IMR-90 (cell line): ENCODE results near the gene ADGRF3. TPM values are rescaled to one million over a fixed set of nuclear protein-coding genes. Genes with fewer than 3 reads are reported as not detected.

ENCODE experiments used
- ATAC-seq: fragments of 200-7000 bp; cut with Tn5 transposase; 2 replicates; pipeline ENCODE4 v1.9.1; 2020; ENCODE audit warnings: low read depth, mild to moderate bottlenecking, moderate library complexity
- BruUV-seq: library from RNA; stranded (reverse); fragments of 400-500 nt; replicated peaks from 2 replicates; lab custom pipeline; 2021; lab: Mats Ljungman, UMichigan
- CTCF ChIA-PET: fragments of 300-600 bp; formaldehyde crosslinking; extraction: SDS; loops from one replicate; lab custom pipeline; 2021; ENCODE audit warnings: antibody characterized with exemption; lab: Yijun Ruan, JAX
- POLR2A ChIA-PET: fragments of 300-600 bp; sonication (Branson Sonifier 250); formaldehyde crosslinking; loops from one replicate; lab custom pipeline; 2022; ENCODE audit warnings: antibody characterized with exemption; ENCODE audit not compliant: unreplicated experiment; lab: Charles Lee
- DNase-seq: peaks from one replicate; pipeline ENCODE4 v3.0.0; 2013
- H2AFZ ChIP-seq: replicated peaks from 2 replicates; pipeline ENCODE3; 2013; ENCODE audit warnings: low read length, mild to moderate bottlenecking; ENCODE audit not compliant: poor library complexity
- H2AK5ac ChIP-seq: 2 replicates; pipeline ENCODE4 v1.6.1; 2013; ENCODE audit warnings: low read depth, low read length, inconsistent platforms
- H2AK9ac ChIP-seq: replicated peaks from 2 replicates; pipeline ENCODE3; 2013; ENCODE audit warnings: mild to moderate bottlenecking, low read depth, low read length, moderate library complexity; ENCODE audit not compliant: poor library complexity
- H2BK120ac ChIP-seq: 2 replicates; pipeline ENCODE4 v1.6.1; 2013; ENCODE audit warnings: low read depth, low read length, inconsistent platforms
- H2BK15ac ChIP-seq: 3 replicates; pipeline ENCODE4 v1.6.1; 2013; ENCODE audit warnings: low read depth, low read length, inconsistent platforms
- H2BK20ac ChIP-seq: 2 replicates; pipeline ENCODE4 v1.6.1; 2013; ENCODE audit warnings: low read depth, mild to moderate bottlenecking, inconsistent platforms, low read length, moderate library complexity
- H2BK5ac ChIP-seq: 2 replicates; pipeline ENCODE4 v1.6.1; 2013; ENCODE audit warnings: mild to moderate bottlenecking, low read depth, low read length, inconsistent platforms; ENCODE audit not compliant: poor library complexity, severe bottlenecking
- H3K14ac ChIP-seq: replicated peaks from 2 replicates; pipeline ENCODE4 v1.6.1; 2013; ENCODE audit warnings: low read depth, low read length, inconsistent platforms
- H3K18ac ChIP-seq: 2 replicates; pipeline ENCODE4 v1.6.1; 2013; ENCODE audit warnings: low read depth, low read length, control low read depth
- H3K23ac ChIP-seq: 2 replicates; pipeline ENCODE4 v1.6.1; 2013; ENCODE audit warnings: low read depth, low read length, inconsistent platforms
- H3K27ac ChIP-seq: 2 replicates; pipeline ENCODE4 v1.5.1; 2013; ENCODE audit warnings: mild to moderate bottlenecking, control low read depth, low read length; ENCODE audit not compliant: insufficient read depth
- H3K27me3 ChIP-seq: 2 replicates; pipeline ENCODE4 v1.6.1; 2013; ENCODE audit warnings: low read length; ENCODE audit not compliant: control insufficient read depth, insufficient read depth
- H3K36me3 ChIP-seq: 2 replicates; pipeline ENCODE4 v1.6.1; 2013; ENCODE audit warnings: low read length, mixed read lengths; ENCODE audit not compliant: control insufficient read depth, insufficient read depth
- H3K4ac ChIP-seq: 2 replicates; pipeline ENCODE4 v1.6.1; 2013; ENCODE audit warnings: low read depth, low read length, inconsistent platforms
- H3K4me1 ChIP-seq: 2 replicates; pipeline ENCODE4 v1.6.1; 2013; ENCODE audit warnings: low read length, mixed read lengths; ENCODE audit not compliant: control insufficient read depth, insufficient read depth
- H3K4me2 ChIP-seq: 2 replicates; pipeline ENCODE4 v1.6.1; 2013; ENCODE audit warnings: low read depth, mild to moderate bottlenecking, control low read depth, low read length, moderate library complexity
- H3K4me3 ChIP-seq: 2 replicates; pipeline ENCODE4 v1.5.1; 2013; ENCODE audit warnings: low read depth, mild to moderate bottlenecking, control low read depth, low read length, moderate library complexity; ENCODE audit not compliant: insufficient read depth
- H3K56ac ChIP-seq: 2 replicates; pipeline ENCODE4 v1.6.1; 2013; ENCODE audit warnings: low read length, inconsistent platforms; ENCODE audit not compliant: insufficient read depth; ENCODE audit errors: extremely low read depth
- H3K79me1 ChIP-seq, 2 experiments: 2 replicates each; pipeline ENCODE4 v1.6.1; 2013; ENCODE audit warnings: low read length in 2 of 2, inconsistent platforms in 1 of 2, low read depth in 1 of 2
- H3K9ac ChIP-seq: 2 replicates; pipeline ENCODE4 v1.6.1; 2013; ENCODE audit warnings: low read depth, low read length, control low read depth
- H3K9me1 ChIP-seq: 2 replicates; pipeline ENCODE4 v1.6.1; 2013; ENCODE audit warnings: low read length, inconsistent platforms; ENCODE audit not compliant: insufficient read depth
- H3K9me3 ChIP-seq: 2 replicates; pipeline ENCODE4 v1.6.1; 2013; ENCODE audit warnings: low read length; ENCODE audit not compliant: control insufficient read depth, insufficient read depth
- H4K20me1 ChIP-seq: 2 replicates; pipeline ENCODE4 v1.6.1; 2013; ENCODE audit warnings: low read length, inconsistent platforms; ENCODE audit not compliant: insufficient read depth
- H4K5ac ChIP-seq: 2 replicates; pipeline ENCODE4 v1.6.1; 2013; ENCODE audit warnings: mild to moderate bottlenecking, low read depth, low read length, control low read depth
- H4K8ac ChIP-seq, 2 experiments: 2 replicates each; pipeline ENCODE4 v1.6.1; 2013; ENCODE audit warnings: low read depth in 2 of 2, low read length in 2 of 2, control low read depth in 1 of 2, inconsistent platforms in 1 of 2
- H4K91ac ChIP-seq: 2 replicates; pipeline ENCODE4 v1.6.1; 2013; ENCODE audit warnings: low read depth, low read length, inconsistent platforms; ENCODE audit not compliant: insufficient read depth
- BHLHE40 ChIP-seq: fragments of 150-350 bp; IDR thresholded peaks from 2 replicates; pipeline ENCODE4 v1.6.1; 2016; ENCODE audit warnings: mild to moderate bottlenecking, low read depth, low read length
- CEBPB ChIP-seq: IDR thresholded peaks from 2 replicates; pipeline ENCODE4 v1.6.1; 2012; ENCODE audit warnings: low read depth, low read length, improper control_type of control experiment
- CHD1 ChIP-seq: IDR thresholded peaks from 2 replicates; pipeline ENCODE4 v1.6.1; 2012; ENCODE audit warnings: low read depth, low read length, improper control_type of control experiment
- FOS ChIP-seq: fragments of 150-350 bp; IDR thresholded peaks from 2 replicates; pipeline ENCODE4 v1.6.1; 2016; ENCODE audit warnings: low read depth, low read length
- MAFK ChIP-seq: IDR thresholded peaks from 2 replicates; pipeline ENCODE4 v1.6.1; 2012; ENCODE audit warnings: low read depth, low read length, improper control_type of control experiment
- MAZ ChIP-seq: IDR thresholded peaks from 2 replicates; pipeline ENCODE4 v1.6.1; 2012; ENCODE audit warnings: low read depth, mild to moderate bottlenecking, low read length, improper control_type of control experiment, moderate library complexity, borderline replicate concordance
- MXI1 ChIP-seq: IDR thresholded peaks from 2 replicates; pipeline ENCODE4 v1.6.1; 2012; ENCODE audit warnings: low read depth, mild to moderate bottlenecking, low read length, moderate library complexity, borderline replicate concordance
- NFE2L2 ChIP-seq: fragments of 150-350 bp; IDR thresholded peaks from 2 replicates; pipeline ENCODE4 v1.6.1; 2016; ENCODE audit warnings: low read depth, mild to moderate bottlenecking, low read length
- POLR2A ChIP-seq: IDR thresholded peaks from 2 replicates; pipeline ENCODE4 v1.6.1; 2012; ENCODE audit warnings: mild to moderate bottlenecking, low read depth, low read length
- RAD21 ChIP-seq: IDR thresholded peaks from 2 replicates; pipeline ENCODE4 v1.6.1; 2012; ENCODE audit warnings: low read length, improper control_type of control experiment
- RCOR1 ChIP-seq: IDR thresholded peaks from 2 replicates; pipeline ENCODE4 v1.6.1; 2012; ENCODE audit warnings: mild to moderate bottlenecking, low read length, improper control_type of control experiment; ENCODE audit not compliant: insufficient replicate concordance
- RFX5 ChIP-seq: IDR thresholded peaks from 2 replicates; pipeline ENCODE4 v1.8.0; 2012; ENCODE audit warnings: low read depth, mild to moderate bottlenecking, low read length, moderate library complexity
- SMC3 ChIP-seq: fragments of 150-350 bp; IDR thresholded peaks from 2 replicates; pipeline ENCODE4 v1.6.1; 2016; ENCODE audit warnings: low read depth, mild to moderate bottlenecking, antibody characterized with exemption, low read length, moderate library complexity
- WGBS, 2 experiments: methylation state at CpG; one replicate each; pipeline versions ENCODE4 v1.1.5 to v1.1.7; 2013; ENCODE audit warnings: missing lambda C conversion rate in 2 of 2; ENCODE audit not compliant: insufficient read length in 1 of 2; ENCODE audit errors: extremely low coverage in 2 of 2; 5-methylcytosine and 5-hydroxymethylcytosine counted together
- dilution Hi-C: fragments of 300-500 bp; cut with HindIII; formaldehyde crosslinking; loops from one replicate; pipeline ENCODE4 v1.14.3; 2018; ENCODE audit warnings: low sequenced_read_pairs; ENCODE audit not compliant: unreplicated experiment
- in situ Hi-C: fragments of 300-500 bp; cut with MboI; formaldehyde crosslinking; loops from 3 replicates; pipeline ENCODE4 v1.14.3; 2019; ENCODE audit warnings: low sequenced_read_pairs, inconsistent platforms, mixed read lengths
- intact Hi-C: fragments of 100-400 bp; cut with micrococcal nuclease; formaldehyde crosslinking; loops from 2 replicates; pipeline ENCODE4 v1.10.0; 2022
- polyA plus RNA-seq, 3 experiments: library from polyadenylated mRNA; depleted of rRNA; stranded (reverse); fragments of >200 nt; gene quantifications; 2 replicates each; pipeline ENCODE4 v1.2.3, GENCODE V29; 2012; ENCODE audit warnings: low replicate concordance in 1 of 3
- total RNA-seq: library from RNA; depleted of rRNA; stranded (reverse); fragments of >200 nt; gene quantifications from 2 replicates; pipeline ENCODE4 v1.2.3, GENCODE V29; 2012
- TF ChIP-seq, protein P1 (sequence below): conservative IDR thresholded peaks from 2 replicates; pipeline ENCODE4 v1.5.1; 2012; ENCODE audit warnings: mild to moderate bottlenecking, low read depth, low read length, improper control_type of control experiment
- TF ChIP-seq, protein P2 (sequence below): fragments of 150-350 bp; IDR thresholded peaks from 2 replicates; pipeline ENCODE4 v1.6.1; 2016; ENCODE audit warnings: low read depth, mild to moderate bottlenecking, low read length, moderate library complexity, borderline replicate concordance
- TF ChIP-seq, protein P3 (sequence below): fragments of 150-350 bp; IDR thresholded peaks from 2 replicates; pipeline ENCODE4 v1.6.1; 2017; ENCODE audit warnings: mild to moderate bottlenecking, antibody characterized with exemption, low read length, low read depth

Gene ADGRF3
- total and polyA plus RNA-seq, 2 of the 4 experiments (the other 2 are of a cell fraction), result 0.15 TPM; not detected in 1

- Histone ChIP-seq H2AK9ac (no peak overlapping the region), H4K91ac (no peak overlapping the region), H3K18ac (no peak overlapping the region), H3K27ac (no peak overlapping the region), H3K4me2 (no peak overlapping the region), H2BK20ac (no peak overlapping the region), H3K23ac (no peak overlapping the region), H3K9me3 (no peaks in the 10 kb centered on the region), H2AFZ (no peak overlapping the region), H2BK15ac (no peak overlapping the region), H2BK5ac (no peak overlapping the region), H3K14ac (no peak overlapping the region), H3K9me1 (no peaks in the 10 kb centered on the region), H3K79me1 (no peaks in the 10 kb centered on the region), H3K9ac (no peak overlapping the region), H3K56ac (no peak overlapping the region), H2AK5ac (no peak overlapping the region), H3K36me3 (no peaks in the 10 kb centered on the region), H3K27me3 (peaks cover 3% of the 10 kb centered on the region), H4K8ac (no peak overlapping the region), H3K4me3 (no peak overlapping the region), H4K5ac (no peak overlapping the region), H2BK120ac (no peak overlapping the region), H3K4ac (no peak overlapping the region), H4K20me1 (no peaks in the 10 kb centered on the region), H3K4me1 (peaks cover 6% of the 10 kb centered on the region)
- DNase-seq, result no peak
- WGBS, 2 experiments, result no CpG with 5 or more reads among the region's 1 CpG
- TF ChIP-seq FOS (no peak), NFE2L2 (no peak), SMC3 (no peak), POLR2A (no peak), CEBPB (no peak), BHLHE40 (no peak), RFX5 (no peak), MAZ (no peak), CHD1 (no peak), MXI1 (no peak), RAD21 (no peak), MAFK (no peak), RCOR1 (no peak)
- TF ChIP-seq, protein P1, sequence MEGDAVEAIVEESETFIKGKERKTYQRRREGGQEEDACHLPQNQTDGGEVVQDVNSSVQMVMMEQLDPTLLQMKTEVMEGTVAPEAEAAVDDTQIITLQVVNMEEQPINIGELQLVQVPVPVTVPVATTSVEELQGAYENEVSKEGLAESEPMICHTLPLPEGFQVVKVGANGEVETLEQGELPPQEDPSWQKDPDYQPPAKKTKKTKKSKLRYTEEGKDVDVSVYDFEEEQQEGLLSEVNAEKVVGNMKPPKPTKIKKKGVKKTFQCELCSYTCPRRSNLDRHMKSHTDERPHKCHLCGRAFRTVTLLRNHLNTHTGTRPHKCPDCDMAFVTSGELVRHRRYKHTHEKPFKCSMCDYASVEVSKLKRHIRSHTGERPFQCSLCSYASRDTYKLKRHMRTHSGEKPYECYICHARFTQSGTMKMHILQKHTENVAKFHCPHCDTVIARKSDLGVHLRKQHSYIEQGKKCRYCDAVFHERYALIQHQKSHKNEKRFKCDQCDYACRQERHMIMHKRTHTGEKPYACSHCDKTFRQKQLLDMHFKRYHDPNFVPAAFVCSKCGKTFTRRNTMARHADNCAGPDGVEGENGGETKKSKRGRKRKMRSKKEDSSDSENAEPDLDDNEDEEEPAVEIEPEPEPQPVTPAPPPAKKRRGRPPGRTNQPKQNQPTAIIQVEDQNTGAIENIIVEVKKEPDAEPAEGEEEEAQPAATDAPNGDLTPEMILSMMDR, result no peak
- TF ChIP-seq, protein P2, sequence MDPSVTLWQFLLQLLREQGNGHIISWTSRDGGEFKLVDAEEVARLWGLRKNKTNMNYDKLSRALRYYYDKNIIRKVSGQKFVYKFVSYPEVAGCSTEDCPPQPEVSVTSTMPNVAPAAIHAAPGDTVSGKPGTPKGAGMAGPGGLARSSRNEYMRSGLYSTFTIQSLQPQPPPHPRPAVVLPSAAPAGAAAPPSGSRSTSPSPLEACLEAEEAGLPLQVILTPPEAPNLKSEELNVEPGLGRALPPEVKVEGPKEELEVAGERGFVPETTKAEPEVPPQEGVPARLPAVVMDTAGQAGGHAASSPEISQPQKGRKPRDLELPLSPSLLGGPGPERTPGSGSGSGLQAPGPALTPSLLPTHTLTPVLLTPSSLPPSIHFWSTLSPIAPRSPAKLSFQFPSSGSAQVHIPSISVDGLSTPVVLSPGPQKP, result no peak
- TF ChIP-seq, protein P3, sequence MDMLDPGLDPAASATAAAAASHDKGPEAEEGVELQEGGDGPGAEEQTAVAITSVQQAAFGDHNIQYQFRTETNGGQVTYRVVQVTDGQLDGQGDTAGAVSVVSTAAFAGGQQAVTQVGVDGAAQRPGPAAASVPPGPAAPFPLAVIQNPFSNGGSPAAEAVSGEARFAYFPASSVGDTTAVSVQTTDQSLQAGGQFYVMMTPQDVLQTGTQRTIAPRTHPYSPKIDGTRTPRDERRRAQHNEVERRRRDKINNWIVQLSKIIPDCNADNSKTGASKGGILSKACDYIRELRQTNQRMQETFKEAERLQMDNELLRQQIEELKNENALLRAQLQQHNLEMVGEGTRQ, result no peak
- dilution Hi-C loops (no loop called here), in situ Hi-C loops (loop anchor here (25.0 kb wide), 1 partner anchor 364 kb away; no protein-coding TSS in a partner anchor), intact Hi-C loops (loop anchor here (1.0 to 10.0 kb wide), 3 partner anchors 83 to 374 kb away; no protein-coding TSS in a partner anchor)
- BruUV-seq, result no TSS peak
- ChIA-PET POLR2A (no interaction called here), CTCF (no interaction called here)
- ATAC-seq, result no peak
Observed at GRCh38 chr2:26326514-26326913, 20.1 kb downstream of the ADGRF3 start.
